ENCODE results near the gene SDR39U1.

SDR39U1 gene

DNA sequence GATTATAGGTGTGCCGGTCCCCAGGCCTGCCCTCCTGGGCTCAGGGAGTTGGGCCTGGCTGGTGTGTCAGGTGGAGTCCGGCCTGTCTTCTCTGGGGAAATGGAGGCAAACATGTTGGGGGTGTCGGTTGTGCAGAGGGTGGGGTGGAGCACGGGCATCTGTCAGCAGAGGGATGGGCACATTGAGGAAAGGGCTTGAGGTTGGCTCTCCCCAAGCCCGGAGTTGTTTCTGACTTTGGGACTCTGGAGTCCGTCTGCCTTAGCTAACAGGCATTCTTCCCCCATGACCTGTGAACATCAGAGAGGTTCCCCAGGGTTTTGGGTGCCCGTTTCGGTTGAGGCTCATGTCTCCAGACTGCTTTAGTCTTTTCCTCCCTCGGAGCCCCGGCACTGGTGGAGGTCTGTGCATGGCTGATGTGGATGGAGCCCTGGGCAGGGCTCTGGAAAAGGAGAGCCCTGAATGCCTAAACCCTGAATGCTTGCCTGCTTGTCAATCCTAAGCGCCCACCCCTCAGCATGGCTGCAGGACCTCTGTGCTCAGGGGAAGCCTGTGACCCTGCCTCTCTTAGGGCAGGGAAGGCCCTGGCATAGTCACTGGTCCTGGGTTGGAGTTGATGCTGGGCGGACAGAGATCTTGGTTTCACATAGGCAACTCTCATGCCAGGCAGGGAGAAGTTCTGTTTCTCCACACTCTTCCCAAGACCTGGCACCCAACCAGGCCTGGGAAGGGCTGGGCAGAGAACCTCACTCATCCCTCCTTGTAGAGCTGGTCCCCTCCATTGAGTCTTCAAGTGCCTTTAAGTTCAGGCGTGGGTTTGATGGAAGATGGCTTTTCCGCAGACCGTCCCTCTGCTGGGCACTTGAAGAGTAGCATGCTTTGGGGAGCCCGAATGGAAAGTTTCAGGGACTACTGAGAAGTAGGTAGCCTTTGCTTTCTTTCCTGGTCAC lies 30.9 kb downstream of the SDR39U1 start:
- DNase-seq (ENCODE audit: low read depth in 2 of 3, low spot score in 1 of 3) = no peak

DNA sequence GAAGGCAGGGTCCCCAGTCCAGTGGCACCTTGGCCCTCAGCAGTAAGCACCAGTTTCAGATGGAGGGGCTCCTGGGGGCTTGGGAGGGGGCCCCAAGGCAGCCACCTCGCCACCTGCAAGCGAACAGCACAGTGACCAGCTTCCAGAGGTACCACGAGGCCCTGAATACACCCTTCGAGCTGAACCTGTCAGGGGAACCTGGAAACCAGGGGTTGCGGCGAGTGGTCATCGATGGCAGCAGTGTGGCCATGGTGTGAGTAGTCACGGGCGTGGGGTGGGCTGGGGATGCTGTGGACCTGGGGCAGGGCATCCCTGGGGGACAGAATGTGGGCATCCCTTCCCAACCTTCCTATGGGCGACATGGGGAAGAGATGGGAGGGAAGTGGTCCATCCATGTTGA lies 32.6 kb downstream of the SDR39U1 start:
- DNase-seq (ENCODE audit: low read depth in 2 of 3, low spot score in 1 of 3) = no peak

DNA sequence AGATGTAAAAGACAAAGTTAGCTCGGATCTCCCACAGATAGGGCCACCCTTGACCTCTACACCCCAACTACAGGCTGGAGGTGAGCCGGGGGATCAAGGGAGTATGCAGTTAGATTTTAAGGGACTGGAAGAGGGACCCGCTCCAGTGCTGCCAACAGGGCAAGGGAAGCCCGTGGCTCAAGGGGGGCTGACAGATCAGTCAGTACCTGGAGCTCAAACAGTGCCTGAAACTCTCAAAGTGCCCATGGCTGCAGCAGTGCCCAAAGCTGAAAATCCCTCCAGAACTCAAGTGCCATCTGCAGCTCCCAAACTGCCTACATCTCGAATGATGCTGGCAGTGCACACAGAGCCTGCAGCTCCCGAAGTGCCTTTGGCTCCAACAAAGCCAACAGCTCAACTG lies 33.4 kb downstream of the SDR39U1 start:
- no peak for DNase-seq (ENCODE audit: low read depth in 2 of 3, low spot score in 1 of 3)

DNA sequence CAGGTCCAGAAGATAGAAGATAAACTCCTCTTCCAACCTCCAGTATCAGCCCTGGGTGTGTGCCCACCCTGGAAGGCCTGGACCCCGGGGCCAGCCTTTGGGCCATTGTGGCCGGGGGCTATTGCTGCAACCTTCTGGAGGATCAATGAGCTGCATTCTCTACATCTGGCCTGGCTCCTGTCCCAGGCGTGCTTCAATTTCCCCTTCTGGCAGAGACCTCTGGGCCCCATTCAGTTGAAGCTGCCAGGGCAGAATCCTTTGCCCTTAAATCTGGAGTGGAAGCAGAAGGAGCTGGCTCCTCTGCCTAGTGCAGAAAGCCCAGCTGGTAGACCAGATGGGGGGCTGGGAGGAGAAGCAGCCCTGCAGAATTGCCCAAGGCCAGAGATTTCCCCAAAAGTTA lies 33.8 kb downstream of the SDR39U1 start:
- no peak for DNase-seq (ENCODE audit: low read depth in 2 of 3, low spot score in 1 of 3)

DNA sequence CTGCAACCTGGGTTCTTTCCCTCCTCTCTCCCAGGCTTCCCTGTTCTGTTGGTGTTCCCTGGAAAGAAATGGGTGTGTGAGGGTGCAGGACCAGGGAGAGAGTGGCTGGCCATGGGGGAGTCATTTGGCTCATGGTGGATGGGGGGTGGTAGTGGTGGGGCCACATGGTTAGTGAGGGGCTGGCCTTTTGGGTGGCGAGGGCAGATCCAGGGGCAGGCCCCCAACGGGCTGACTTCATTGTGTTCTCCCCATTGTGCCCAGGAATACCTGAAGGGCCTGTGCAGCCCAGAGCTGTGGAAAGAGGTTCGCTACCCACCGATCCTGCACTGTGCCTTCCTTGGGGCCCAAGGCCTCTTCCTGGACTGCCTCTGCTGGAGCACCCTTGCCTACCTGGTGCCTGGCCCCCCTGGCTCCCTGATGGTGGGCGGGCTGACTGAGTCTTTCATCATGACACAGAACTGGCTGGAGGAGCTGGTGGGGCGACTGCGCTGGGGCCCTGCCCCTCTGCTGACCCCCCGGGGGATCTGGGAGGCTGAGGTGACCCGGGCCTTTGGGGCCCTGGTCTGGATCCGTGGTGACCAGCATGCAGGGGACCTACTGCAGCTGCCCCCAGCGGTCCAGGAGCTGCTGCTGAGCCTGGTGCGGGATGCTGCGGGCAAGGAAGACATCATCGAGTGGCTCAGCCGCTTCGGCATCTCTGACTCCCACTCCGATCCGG lies 34.8 kb downstream of the SDR39U1 start:
- DNase-seq (ENCODE audit: low read depth in 2 of 3, low spot score in 1 of 3) = no peak

DNA sequence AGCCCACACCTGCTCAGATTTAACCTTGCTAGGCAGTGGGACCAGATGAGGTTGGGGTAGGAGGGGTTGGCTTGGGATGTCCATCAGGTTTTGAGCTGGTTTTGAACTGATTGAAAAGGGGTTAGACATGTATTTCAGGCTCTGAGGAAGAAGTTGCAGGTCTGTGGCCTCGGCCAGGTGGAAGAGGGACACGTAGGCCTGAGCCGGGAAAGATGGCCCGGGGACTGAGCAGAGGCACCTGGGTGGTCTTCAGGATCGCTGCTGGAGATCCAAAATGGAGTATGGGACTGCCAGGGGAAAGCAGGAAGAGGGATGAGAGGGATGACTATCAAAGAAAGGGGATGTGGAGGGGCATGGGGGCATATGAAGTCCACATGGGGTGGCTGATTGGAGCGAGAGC lies 36.2 kb downstream of the SDR39U1 start:
- DNase-seq (ENCODE audit: low read depth in 2 of 3, low spot score in 1 of 3) = no peak

DNA sequence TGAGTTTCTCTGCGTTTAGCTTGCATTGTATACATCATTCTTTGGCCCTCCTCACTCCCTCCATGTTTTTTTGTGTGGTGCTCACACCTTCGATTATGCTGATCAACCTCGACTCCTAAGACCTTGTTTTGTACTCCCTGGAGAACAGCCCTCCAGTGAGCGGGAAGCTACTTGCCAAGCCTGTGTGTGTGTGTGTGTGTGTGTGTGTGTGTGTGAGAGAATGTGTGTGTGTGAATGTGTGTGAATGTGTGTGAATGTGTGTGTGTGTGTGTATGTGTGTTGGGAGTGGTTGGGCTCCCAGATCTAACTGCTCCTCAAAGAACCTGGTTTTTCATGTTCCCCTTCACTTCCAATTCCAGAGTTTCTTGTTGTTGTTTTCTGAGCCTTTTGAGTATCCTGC lies 37.8 kb downstream of the SDR39U1 start:
- no peak for DNase-seq (ENCODE audit: low read depth in 2 of 3, low spot score in 1 of 3)

DNA sequence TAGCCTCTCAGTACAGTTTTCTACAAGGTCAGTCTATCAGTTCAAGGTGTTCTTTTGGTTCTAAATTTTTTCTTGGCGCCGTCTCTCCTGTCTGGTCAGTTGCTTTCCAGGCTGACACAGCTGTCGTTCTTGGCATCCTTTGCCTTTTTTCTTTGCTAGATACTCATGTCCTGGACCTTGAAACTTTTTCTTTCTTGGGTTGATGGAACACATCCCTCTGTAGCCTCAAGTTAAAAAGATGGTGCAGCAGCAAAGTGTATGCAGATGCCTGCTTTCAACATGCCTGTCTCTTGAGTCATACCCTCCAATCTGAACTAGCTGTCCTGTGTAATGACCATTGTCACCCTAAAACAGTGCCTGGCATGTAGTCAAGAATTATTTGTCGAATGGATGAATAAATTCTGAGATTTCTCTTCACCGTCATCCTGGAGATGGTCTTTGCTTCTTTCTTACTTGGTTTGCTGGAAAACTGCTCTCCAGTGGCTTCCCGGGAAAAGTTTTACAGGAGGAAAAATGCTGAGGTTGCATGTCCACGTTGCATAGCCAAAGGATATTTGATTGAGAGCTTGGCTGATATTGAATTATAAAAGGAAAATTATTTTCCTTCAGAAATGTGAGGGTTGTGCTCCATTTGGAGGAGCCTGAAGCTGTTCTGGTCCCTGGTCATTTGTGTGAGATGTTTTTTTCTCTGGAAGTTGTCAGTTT lies 39.1 kb downstream of the SDR39U1 start:
- DNase-seq (ENCODE audit: low read depth in 2 of 3, low spot score in 1 of 3) = no peak

DNA sequence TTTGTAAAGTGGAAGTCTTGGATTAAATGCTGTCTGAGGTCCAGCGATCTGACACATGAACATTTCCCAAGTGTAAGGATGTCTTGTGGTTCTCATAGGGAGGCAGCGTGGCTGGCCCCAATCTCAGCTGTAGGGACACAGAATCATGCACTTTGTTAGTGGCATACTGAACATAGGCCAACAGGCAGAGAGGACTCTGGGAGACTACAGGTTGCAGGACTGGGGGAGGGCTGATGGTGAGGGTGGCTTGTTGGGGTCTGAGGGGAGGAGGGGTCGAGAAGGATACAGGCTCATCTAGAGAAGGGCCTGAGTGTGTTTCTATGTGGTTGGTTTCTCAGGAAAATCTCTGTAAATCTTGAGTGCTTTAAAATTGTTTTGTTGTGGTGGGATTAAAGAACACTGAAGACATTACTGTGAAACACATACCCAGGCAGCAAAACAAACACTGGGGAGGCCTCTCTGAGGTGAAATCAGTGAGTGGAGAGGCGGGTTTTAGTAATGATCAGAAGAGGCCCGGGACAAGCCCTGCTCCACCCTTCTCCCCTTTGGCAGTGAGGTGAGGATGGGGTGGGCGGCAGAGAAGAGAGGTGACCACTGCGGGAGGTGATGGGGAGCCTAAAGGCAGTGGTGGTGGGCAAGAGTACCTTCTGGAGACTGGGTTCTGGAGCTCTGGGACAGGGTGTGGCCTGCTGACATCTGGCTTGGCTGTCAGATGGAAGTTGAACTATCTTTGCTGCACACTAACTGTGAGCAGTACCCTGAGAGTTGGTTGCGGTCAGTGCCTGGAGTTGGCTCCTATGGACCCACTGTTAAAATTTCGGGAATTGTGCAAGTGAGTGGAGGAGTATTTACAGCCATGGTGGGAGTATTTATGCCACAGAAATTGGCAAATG lies 40.5 kb downstream of the SDR39U1 start:
- DNase-seq (ENCODE audit: low read depth in 2 of 3, low spot score in 1 of 3) = no peak

DNA sequence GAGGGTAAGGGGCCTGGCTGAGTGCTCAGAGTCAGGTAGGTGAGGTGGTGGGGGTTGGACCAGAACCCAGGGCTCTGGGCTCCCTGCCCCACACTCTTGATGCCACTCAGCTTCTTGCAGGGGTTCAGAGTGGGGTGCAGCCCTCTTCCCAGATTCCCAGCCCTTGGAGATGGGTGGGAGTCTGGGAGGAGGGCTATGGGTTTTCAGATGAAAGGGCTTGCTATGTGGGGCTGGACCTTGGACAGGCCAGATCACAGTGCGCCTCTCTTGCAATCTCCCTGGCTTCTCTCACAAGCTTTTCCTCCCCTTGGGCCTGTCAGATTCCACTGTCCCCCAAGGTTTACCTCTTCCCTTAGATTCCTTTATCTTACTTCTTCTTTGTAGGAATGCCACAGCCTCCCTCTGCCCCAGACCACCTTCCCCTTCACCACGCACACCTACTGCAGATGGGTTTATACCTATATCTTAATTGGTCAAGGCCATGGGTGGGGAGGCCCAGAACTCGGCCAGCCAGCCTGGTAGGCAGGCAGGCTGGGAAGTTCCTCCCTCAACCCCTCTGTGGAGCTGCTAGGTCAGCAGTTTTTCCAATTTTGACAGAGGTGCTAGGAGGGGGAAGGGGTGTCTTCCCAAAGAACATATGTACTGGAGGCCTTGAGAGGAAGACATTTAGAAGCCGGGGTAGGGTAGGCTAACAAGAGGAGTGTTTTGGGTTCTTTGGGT lies 42.4 kb downstream of the SDR39U1 start:
- no peak for DNase-seq (ENCODE audit: low read depth in 2 of 3, low spot score in 1 of 3)

DNA sequence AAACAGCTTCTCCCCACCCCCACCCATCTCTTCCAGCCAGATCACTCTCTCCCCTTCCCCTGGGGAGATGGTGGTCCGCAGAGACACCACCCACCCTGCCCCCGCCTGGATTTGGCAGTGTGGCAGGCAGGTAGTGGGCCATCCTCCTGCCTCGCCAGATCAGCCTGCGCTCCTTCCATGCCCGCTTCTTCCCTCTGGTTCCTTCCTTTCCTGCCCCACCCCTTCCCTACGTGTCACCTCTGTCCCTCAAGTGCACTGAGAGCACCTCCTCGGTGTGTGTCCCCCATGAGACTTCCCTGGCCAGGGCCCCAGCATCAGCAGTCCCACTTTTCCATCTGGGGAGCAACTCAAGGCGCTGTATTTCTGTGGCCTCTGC lies 43.1 kb downstream of the SDR39U1 start:
- no peak for DNase-seq (ENCODE audit: low read depth in 2 of 3, low spot score in 1 of 3)

DNA sequence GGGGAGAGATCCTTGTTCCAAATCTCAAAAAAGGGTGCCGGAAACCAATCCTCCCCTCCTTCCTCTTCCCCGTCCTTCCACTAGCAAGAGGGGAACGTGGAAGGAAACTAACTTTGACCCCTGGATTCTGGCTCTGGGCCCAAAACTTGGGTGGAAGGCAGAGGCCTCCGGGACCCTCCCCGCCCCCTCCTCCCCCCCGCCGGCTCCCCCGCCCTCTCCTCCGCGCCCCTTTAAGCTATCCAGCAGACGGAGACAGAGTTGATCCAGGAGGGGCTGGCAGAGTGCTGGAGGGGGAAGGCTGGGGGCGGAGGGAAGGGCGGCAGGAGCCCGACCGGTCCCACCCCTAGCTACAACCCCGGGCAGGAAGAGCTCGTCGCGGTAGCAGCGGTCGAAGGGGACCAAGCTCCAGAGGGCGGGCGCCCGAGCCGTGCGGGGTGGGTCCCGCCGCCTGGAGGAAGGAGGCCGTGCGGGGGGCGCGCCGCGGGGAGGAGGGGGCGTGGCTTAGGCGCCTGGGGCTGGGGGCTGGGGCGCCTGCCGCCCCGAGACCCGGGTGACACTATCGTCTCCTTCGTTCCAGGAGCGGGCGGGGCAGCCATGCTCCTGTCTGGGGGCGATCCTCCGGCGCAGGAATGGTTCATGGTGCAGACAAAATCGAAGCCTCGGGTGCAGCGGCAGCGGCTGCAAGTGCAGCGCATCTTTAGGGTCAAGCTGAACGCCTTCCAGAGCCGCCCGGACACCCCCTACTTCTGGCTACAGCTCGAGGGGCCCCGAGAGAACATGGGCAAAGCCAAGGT lies 43.7 kb downstream of the SDR39U1 start, which contains the start of gene NYNRIN:
TSS of gene NYNRIN (plus strand) at position 351 of the 794 bp plus-strand sequence. CDS start at position 595, 244 bp downstream.
- no peak for DNase-seq (ENCODE audit: low read depth in 2 of 3, low spot score in 1 of 3)

DNA sequence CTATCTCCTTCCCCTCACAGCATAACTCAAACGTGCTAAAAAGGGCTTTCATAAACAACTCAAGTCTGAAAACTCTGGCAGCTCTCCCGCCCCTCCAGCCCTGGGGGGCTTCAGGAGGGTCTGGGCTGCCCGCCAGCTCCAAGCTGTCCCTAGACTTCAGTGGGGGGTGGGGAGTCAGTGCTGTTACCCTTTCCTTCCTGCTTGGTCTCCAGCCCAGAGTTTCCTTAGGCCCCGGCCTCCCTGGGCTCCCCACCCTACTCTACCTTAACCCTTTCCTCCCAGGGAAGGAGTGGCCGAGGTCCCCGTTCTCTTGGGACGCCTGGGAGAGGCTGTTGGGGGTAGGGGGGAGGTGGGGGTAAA lies 44.3 kb downstream of the SDR39U1 start:
- no peak for DNase-seq (ENCODE audit: low read depth in 2 of 3, low spot score in 1 of 3)

DNA sequence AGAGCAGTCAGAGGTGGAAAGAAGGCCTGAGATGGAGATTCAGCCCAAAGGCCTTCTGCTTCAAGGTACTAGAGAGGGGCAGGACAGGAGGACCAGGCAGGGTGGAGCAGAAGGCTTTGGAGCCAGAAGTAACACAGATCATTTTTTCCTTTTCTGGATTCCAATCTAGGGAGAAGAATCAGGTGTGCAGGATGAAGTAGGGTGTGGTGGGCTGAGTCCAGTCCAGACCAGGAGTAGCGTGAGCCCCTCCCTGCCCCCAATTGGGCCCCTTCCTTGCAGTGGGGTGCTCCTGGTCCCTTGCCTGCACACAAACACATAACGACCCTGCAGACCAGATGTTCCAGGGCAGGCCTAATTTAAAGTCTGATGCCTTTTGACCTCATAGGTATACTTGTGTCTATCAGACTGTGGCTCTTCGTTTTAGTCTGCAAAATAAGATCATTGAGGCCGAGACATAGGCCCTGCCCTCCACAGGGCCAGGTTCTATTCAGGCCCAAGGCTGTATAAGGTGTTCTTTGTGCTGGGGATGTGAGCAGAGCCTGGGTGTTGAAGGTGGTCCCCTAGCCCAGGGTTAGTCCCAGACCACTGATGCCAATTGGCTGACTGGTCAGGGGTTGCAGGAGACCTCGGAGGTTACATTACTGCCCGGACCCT lies 44.8 kb downstream of the SDR39U1 start:
- no peak for DNase-seq (ENCODE audit: low read depth in 2 of 3, low spot score in 1 of 3)

DNA sequence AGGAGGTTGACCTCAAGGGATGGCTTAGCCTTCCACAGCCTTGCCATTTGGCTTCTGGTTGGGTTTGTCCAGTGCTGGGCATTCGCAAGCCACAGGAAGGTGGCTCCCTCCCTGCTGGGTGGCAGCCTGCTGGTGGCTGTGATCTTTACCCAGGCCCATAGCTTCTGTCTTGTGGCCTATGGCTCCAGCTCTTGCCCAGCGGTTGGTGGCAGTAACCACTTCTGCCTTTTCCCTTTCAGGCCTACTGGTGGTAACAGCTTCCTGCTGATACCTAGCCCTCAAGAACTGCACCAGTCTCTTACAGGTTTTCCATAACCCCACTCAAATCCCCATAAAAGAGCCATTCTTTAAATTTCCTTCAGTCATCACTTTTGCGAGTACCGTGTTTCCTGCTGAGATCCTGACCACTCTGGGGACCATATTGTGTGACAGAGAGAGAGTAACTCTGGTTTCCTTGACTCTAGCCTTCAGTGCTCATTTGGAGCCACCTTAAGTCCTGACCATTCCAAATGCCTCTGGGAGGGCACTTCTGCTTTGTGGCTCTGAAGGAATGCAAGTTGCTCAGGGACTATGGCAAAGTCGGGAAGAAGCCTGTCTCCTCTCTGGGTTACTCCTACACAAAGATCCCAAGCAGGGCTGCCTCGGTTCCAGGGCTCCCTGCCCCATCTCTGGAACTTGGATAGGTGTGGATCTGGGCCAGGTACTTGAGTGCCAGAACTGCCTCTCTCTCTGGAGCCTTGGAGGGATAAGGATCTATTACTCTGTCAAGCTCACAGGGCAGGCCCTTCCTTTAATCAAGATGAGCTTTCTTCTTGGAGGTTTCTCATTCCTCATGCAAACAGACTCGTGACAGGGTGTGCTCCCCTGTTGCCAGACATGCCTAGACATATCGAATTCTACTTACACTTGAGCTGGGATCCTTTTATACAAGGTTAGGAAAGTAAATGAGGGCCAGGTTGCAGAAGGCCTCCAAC lies 46.7 kb downstream of the SDR39U1 start:
- DNase-seq (ENCODE audit: low read depth in 2 of 3, low spot score in 1 of 3) = no peak

DNA sequence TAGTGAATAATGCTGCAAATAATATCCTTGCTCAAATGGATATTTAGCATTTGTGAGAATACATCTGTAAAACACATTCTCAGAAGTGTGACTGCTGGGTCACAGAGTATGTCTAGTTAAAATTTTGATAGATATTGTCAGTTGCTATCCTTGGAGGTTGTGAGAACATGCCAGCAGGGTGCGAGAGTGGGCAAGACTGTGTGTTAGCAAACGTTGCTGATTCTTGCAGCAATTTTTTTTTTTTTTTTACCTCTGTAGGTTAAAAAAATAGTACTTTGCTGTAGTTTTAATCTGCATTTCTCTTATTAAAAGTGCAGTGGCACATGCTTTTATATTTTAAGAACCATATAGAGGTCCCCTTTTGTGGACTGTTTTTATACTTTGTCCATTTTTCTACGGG lies 48.3 kb downstream of the SDR39U1 start:
- DNase-seq (ENCODE audit: low read depth in 2 of 3, low spot score in 1 of 3) = no peak

DNA sequence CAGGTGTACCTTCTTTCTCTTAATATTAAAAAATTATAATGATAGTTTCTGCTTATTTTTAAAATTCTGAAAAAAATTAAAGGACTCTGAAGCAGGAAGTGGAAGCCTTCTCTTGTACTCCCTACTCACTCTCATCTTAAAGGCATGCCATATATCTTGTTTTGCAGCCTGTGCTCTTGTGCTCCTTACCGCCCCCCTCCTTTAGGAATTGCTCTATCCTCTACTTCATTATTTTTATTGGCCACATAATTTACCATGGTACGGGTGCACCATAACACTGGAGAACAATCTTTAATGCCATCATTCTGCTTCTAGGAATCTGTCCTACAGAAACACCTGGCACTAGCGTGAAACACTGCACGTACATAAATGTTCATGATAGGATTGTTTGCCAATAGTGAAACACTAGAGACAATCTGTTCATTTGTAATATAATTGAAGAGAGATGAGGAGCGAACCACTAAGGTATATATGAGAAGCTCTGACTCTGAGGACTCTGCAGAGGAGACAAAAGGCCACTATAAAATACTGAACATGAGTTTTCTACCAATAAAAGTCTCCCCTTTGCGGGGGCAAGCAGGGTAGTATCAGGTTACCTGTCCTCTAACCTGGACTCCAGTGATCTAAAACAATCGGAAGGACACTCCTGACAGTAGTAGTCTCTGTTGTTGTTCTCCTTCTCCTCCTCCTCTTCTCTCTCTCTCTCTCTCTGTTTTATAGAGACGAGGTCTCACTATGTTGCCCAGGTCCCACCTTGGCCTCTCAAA lies 50.1 kb downstream of the SDR39U1 start:
- no peak for DNase-seq (ENCODE audit: low read depth in 2 of 3, low spot score in 1 of 3)
